ENCODE measurements around the gene DBT.
"Not testable (repeated sequence)": the region's sequence is repeated elsewhere in the genome, so short reads cannot be mapped to it uniquely, and the experiment has no call there.

Gene DBT

DNA sequence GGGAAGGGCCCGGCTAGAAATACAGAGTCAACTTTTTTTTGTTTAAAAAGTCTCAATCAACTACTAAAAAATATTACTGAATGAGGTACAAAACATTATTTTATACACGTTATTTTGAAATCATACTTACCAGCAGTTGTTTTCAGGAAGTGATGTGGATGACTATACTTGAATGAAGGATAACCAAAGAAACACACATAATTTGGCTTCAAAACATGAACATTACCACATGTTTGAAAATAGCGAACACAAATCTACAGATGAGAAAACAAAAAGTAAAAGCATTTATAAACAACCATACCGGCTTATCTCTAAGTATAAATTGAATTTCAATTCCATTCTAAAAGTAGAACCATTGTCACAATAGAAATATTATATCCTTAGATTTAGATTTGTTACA lies 9.0 kb downstream of the DBT start:
- DNase-seq (ENCODE audit: extremely low spot score), result no peak
- POLR2A ChIA-PET, result no interaction called here
- no peak for TF ChIP-seq ARNT (IDR thresholded peaks at IDR 0.05)
- no peak for TF ChIP-seq HDGF (IDR thresholded peaks at IDR 0.05; ENCODE audit: borderline replicate concordance)
- no peak for TF ChIP-seq BHLHE40 (IDR thresholded peaks at IDR 0.05; ENCODE audit: borderline replicate concordance)
- no peak for TF ChIP-seq PKNOX1 (IDR thresholded peaks at IDR 0.05)
- TF ChIP-seq CTBP1 (IDR thresholded peaks at IDR 0.05; ENCODE audit: borderline replicate concordance), result no peak
- no peak for TF ChIP-seq FOXA1 (IDR thresholded peaks at IDR 0.05)
- no peak for TF ChIP-seq L3MBTL2 (conservative IDR thresholded peaks at IDR 0.05)
- no peak for TF ChIP-seq SUZ12 (IDR thresholded peaks at IDR 0.05)
- TF ChIP-seq NFRKB (IDR thresholded peaks at IDR 0.05), result no peak
- TF ChIP-seq TARDBP (IDR thresholded peaks at IDR 0.05), result no peak
- CTCF ChIA-PET, result no interaction called here

DNA sequence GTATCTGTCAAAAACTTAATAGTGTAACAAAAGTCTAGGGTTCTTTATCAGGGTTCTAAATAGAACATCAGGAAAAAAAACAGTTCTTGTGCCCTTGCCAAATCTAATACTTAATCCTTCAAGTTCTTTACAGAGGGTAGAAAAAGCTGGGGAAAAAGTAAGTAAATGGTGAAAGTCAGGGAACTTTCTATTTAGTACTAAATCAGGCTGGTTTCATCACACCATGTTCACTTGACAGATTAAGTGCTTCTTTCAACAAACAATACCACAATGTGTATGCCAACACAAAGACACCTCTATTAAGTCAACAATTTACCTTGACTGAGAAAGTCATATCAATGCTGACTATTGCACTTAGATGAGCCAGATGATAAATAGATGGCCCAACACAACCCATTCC lies 9.7 kb downstream of the DBT start:
- CTCF ChIA-PET, result interaction anchor here (0.5 kb wide), 1 partner anchor 102 kb away, joined by 4 read pairs; no protein-coding TSS in a partner anchor
- TF ChIP-seq ARNT (IDR thresholded peaks at IDR 0.05), result no peak
- no peak for TF ChIP-seq CTBP1 (IDR thresholded peaks at IDR 0.05; ENCODE audit: borderline replicate concordance)
- TF ChIP-seq L3MBTL2 (conservative IDR thresholded peaks at IDR 0.05), result no peak
- no peak for TF ChIP-seq SUZ12 (IDR thresholded peaks at IDR 0.05)
- no peak for DNase-seq (ENCODE audit: extremely low spot score)
- POLR2A ChIA-PET, result no interaction called here

DNA sequence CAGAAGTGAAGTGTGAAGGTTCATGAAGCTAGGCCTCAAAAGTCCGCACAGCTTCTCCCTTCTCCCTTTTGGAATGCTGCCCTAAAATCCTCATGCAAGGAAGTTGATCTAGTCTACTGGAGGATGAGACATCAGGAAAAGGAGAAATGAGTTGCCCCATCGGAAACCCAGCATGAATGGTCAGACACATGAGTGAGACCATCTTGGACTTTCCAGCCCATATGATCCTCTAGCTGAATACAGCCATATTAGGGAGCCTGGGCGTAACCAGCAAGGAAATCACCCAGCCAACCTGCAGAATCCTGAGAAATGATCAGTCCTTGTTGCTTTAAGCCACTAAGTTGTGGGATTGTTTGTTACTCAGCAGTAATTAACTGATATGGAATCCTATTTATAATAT lies 12.5 kb downstream of the DBT start:
- TF ChIP-seq L3MBTL2 (conservative IDR thresholded peaks at IDR 0.05) (no peak), PKNOX1 (IDR thresholded peaks at IDR 0.05) (no peak), ELF4 (IDR thresholded peaks at IDR 0.05) (no peak), SP1 (IDR thresholded peaks at IDR 0.05) (no peak), SUZ12 (IDR thresholded peaks at IDR 0.05) (no peak), HDGF (IDR thresholded peaks at IDR 0.05; ENCODE audit: borderline replicate concordance) (no peak), CTBP1 (IDR thresholded peaks at IDR 0.05; ENCODE audit: borderline replicate concordance) (no peak)
- CTCF ChIA-PET, result interaction anchor here (1.1 kb wide), 1 partner anchor 29 kb away, joined by 3 read pairs; the partner anchor contains the start of gene RTCA
- POLR2A ChIA-PET, result no interaction called here
- no peak for DNase-seq (ENCODE audit: extremely low spot score)

DNA sequence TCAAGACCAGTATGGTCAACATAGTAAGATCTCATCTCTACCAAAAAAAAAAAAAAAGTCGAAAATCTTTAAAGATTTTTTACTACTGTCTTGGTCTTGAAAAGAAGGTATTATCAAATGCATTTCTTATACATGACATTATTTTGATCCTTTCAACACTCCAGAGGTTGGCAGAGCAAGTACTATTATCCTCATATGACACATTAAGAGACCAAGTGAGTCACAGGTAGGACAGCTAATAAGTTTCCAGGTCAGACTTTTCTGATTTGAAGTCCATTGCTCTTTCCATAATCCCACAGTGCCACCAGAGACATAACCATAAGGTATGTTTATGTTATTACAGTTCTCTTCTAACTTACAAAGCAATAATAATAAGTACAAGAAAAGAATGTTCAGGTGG lies 15.2 kb downstream of the DBT start:
- no peak for TF ChIP-seq FOXK2 (IDR thresholded peaks at IDR 0.05)
- no peak for TF ChIP-seq SP1 (IDR thresholded peaks at IDR 0.05)
- TF ChIP-seq TARDBP (IDR thresholded peaks at IDR 0.05), result no peak
- TF ChIP-seq ELF4 (IDR thresholded peaks at IDR 0.05), result no peak
- no peak for TF ChIP-seq FOXM1 (IDR thresholded peaks at IDR 0.05; ENCODE audit: borderline replicate concordance)
- no peak for TF ChIP-seq LEF1 (IDR thresholded peaks at IDR 0.05; ENCODE audit: borderline replicate concordance)
- no peak for TF ChIP-seq SUZ12 (IDR thresholded peaks at IDR 0.05)
- no peak for TF ChIP-seq CTBP1 (IDR thresholded peaks at IDR 0.05; ENCODE audit: borderline replicate concordance)
- TF ChIP-seq FOXA1 (IDR thresholded peaks at IDR 0.05), result no peak
- TF ChIP-seq ARNT (IDR thresholded peaks at IDR 0.05), result no peak
- no peak for TF ChIP-seq NFRKB (IDR thresholded peaks at IDR 0.05)
- no peak for TF ChIP-seq PKNOX1 (IDR thresholded peaks at IDR 0.05)
- TF ChIP-seq L3MBTL2 (conservative IDR thresholded peaks at IDR 0.05), result no peak
- no peak for TF ChIP-seq ZNF384 (IDR thresholded peaks at IDR 0.05)
- no peak for DNase-seq (ENCODE audit: extremely low spot score)
- POLR2A ChIA-PET, result no interaction called here
- CTCF ChIA-PET, result no interaction called here

DNA sequence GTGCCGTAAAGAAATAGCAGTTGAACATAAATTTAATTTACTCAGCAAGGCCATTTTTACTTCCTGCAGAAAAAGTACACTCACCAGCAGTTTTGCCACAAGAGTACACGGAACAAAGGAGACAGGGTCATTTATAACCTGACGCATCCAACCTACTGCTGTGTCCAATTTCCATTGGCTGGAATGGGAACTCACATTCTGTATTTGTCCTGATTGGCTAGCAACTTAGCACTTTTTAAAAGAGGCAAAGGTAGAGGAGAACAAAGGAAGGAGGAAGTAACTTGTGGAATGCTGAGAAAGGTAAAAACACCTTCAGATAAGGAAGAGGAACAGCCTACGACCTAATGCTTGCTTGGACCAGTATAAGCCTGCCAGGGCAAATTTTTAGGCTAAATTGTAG lies 16.1 kb downstream of the DBT start:
- CTCF ChIA-PET; DNase-seq (ENCODE audit: extremely low spot score); POLR2A ChIA-PET: not testable (repeated sequence)

DNA sequence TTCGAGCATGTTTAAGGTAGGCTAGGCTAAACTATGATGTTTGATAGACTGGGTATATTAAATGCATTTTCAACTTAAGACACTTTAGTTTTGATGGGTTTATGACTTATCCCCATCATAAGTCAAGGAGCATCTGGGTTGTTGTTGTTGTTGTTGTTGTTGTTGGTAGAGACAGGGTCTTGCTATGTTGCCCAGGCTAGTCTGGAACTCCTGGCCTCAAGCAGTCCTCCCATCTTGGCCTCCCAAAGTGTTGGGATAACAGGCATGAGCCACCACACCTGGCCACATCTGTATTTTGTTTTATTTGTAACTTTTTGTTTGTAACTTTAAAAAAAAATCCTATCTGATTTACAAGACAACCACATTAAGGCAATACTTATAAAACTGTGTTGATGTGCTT lies 17.5 kb downstream of the DBT start:
- ChIA-PET CTCF (no interaction called here), POLR2A (no interaction called here)
- TF ChIP-seq FOXK2 (IDR thresholded peaks at IDR 0.05), result no peak
- TF ChIP-seq BHLHE40 (IDR thresholded peaks at IDR 0.05; ENCODE audit: borderline replicate concordance), result no peak
- TF ChIP-seq LEF1 (IDR thresholded peaks at IDR 0.05; ENCODE audit: borderline replicate concordance), result no peak
- TF ChIP-seq TARDBP (IDR thresholded peaks at IDR 0.05), result no peak
- TF ChIP-seq PKNOX1 (IDR thresholded peaks at IDR 0.05), result no peak
- TF ChIP-seq SUZ12 (IDR thresholded peaks at IDR 0.05), result no peak
- no peak for TF ChIP-seq ZNF384 (IDR thresholded peaks at IDR 0.05)
- TF ChIP-seq FOXA1 (IDR thresholded peaks at IDR 0.05), result no peak
- no peak for TF ChIP-seq ARNT (IDR thresholded peaks at IDR 0.05)
- no peak for TF ChIP-seq SP1 (IDR thresholded peaks at IDR 0.05)
- TF ChIP-seq HDGF (IDR thresholded peaks at IDR 0.05; ENCODE audit: borderline replicate concordance), result no peak
- TF ChIP-seq CTBP1 (IDR thresholded peaks at IDR 0.05; ENCODE audit: borderline replicate concordance), result no peak
- DNase-seq (ENCODE audit: extremely low spot score), result no peak

- ChIA-PET POLR2A (no interaction called here), CTCF (no interaction called here)
- no peak for TF ChIP-seq ZNF384 (IDR thresholded peaks at IDR 0.05)
- no peak for TF ChIP-seq SP1 (IDR thresholded peaks at IDR 0.05)
- no peak for TF ChIP-seq FOXK2 (IDR thresholded peaks at IDR 0.05)
- TF ChIP-seq TARDBP (IDR thresholded peaks at IDR 0.05), result no peak
- no peak for TF ChIP-seq FOXA1 (IDR thresholded peaks at IDR 0.05)
- no peak for TF ChIP-seq CTBP1 (IDR thresholded peaks at IDR 0.05; ENCODE audit: borderline replicate concordance)
- TF ChIP-seq ARNT (IDR thresholded peaks at IDR 0.05), result no peak
- TF ChIP-seq LEF1 (IDR thresholded peaks at IDR 0.05; ENCODE audit: borderline replicate concordance), result no peak
- no peak for TF ChIP-seq L3MBTL2 (conservative IDR thresholded peaks at IDR 0.05)
- no peak for TF ChIP-seq ELF4 (IDR thresholded peaks at IDR 0.05)
- TF ChIP-seq PKNOX1 (IDR thresholded peaks at IDR 0.05), result no peak
- TF ChIP-seq BHLHE40 (IDR thresholded peaks at IDR 0.05; ENCODE audit: borderline replicate concordance), result no peak
- no peak for TF ChIP-seq SUZ12 (IDR thresholded peaks at IDR 0.05)
- no peak for DNase-seq (ENCODE audit: extremely low spot score)
Observed at GRCh38 chr1:100231721-100232120, 17.9 kb downstream of the DBT start.

Data from HEK293T (cell line).